ENCODE measurements around the gene NDRG3.
A peak's percentile ranks its signal among the peaks of the same experiment; 100 is the strongest.
"Not testable (repeated sequence)": the region's sequence is repeated elsewhere in the genome, so short reads cannot be mapped to it uniquely, and the experiment has no call there.

Gene NDRG3

DNA sequence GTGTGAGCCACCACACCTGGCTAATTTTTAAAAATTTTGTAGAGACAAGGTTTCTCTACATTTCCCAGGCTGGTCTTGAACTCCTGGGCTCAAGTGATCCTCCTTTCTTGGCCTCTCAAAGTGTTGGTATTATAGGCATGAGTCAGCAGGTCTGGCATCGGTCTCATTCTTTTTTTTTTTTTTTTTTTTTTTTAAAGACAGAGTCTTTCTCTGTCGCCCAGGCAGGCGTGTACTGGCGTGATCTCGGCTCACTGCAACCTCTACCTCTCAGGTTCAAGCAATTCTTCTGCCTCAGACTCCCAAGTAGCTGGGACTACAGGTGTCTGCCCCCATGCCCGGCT, 137.5 kb downstream of the NDRG3 start:
- H3K27ac Mint-ChIP-seq; H3K27me3 Mint-ChIP-seq; H3K4me3 Mint-ChIP-seq; H3K36me3 Mint-ChIP-seq; ATAC-seq (ENCODE audit: low read depth); DNase-seq (ENCODE audit: low spot score in 2 of 2); H3K9me3 Mint-ChIP-seq: not testable (repeated sequence)
- peaks cover 21% of the 10 kb centered on the region for H3K4me1 Mint-ChIP-seq

DNA sequence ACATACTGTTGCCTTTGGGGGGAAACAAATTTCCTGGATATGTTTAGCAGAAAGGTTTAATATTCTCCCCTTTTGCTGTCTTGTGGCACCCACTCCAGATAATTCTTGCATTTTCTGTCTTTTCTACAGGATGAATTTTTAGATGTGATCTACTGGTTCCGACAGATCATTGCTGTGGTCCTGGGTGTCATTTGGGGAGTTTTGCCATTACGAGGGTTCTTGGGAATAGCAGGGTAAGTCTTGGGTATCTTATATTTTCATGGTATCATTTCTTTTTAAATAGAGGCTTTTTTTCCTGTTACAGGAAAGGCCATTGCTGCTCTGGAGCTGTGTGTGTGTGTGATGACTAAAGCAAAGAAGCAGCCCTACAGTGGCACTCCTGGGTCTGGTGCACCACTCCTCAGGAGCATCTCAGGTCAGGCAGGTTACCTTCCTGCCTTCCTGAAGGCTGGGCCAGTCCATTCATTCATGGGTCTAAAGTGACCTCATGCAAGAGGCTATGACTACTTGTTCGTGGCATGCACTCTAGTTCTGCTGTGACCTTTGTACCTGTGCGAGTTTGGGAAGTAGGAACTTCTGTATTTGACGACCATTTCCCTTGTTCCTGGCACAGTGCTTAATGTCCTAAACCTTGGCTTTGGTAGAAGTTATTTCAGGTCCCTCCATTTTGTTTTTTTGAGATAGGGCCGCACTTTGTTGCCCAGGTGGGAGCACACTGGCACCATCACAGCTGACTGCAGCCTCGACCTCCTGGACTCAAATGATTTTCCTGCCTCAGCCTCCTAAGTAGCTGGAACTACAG, 138.1 kb downstream of the NDRG3 start:
- no peak overlapping the region for H3K27ac Mint-ChIP-seq
- H3K36me3 Mint-ChIP-seq: peaks cover 8% of the 10 kb centered on the region
- H3K4me3 Mint-ChIP-seq: no peak overlapping the region
- DNase-seq (ENCODE audit: low spot score in 2 of 2) (no peak), ATAC-seq (ENCODE audit: low read depth) (no peak)
- H3K4me1 Mint-ChIP-seq: peaks cover 21% of the 10 kb centered on the region
- no peaks in the 10 kb centered on the region for H3K27me3 Mint-ChIP-seq
- no peaks in the 10 kb centered on the region for H3K9me3 Mint-ChIP-seq

DNA sequence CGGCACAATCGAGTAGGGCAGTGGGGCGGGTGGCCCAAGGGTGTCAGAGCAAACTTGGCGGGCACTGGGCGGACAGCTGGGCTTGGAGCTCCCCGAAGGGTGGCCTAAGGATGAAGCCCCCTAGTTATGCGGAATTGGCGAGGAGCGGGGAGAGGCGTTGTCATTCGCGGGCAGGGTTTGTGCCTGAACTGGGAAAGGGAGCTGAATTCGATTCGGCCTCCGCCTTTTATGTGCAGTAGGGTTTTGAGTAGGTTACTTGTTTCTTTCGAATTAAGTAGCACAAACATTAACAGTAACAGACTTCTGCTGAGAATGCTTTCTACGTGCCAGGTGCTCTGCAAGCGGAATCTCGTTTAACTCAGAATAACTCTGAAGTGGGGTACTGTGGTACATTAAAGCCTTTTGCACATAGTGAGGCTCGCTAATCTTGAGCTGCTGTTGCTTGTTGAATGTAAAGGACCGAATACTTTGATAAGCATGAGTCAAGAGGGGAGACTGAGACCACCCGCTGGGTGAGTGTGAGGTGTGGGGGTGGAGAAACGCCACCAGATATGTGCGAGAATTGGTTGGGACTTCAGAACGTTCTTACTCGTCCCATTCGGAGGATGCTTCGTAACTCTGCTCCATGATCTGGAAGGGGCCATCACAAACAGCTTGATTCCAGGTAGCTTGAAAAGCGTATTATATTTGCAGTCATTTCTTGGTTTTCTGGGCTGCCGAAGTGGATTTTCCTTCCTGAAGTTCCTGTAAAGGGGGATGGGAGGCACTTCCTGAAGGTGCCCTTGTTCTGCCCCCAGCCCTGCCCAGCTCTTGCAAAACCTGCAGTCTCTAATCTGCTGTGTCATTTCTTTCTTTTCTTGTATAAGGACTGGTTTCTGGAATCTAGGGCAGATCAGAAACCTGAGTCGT, 139.5 kb downstream of the NDRG3 start:
- ATAC-seq (ENCODE audit: low read depth): no peak
- H3K36me3 Mint-ChIP-seq: peaks cover 5% of the 10 kb centered on the region
- DNase-seq (ENCODE audit: low spot score in 2 of 2): no peak

DNA sequence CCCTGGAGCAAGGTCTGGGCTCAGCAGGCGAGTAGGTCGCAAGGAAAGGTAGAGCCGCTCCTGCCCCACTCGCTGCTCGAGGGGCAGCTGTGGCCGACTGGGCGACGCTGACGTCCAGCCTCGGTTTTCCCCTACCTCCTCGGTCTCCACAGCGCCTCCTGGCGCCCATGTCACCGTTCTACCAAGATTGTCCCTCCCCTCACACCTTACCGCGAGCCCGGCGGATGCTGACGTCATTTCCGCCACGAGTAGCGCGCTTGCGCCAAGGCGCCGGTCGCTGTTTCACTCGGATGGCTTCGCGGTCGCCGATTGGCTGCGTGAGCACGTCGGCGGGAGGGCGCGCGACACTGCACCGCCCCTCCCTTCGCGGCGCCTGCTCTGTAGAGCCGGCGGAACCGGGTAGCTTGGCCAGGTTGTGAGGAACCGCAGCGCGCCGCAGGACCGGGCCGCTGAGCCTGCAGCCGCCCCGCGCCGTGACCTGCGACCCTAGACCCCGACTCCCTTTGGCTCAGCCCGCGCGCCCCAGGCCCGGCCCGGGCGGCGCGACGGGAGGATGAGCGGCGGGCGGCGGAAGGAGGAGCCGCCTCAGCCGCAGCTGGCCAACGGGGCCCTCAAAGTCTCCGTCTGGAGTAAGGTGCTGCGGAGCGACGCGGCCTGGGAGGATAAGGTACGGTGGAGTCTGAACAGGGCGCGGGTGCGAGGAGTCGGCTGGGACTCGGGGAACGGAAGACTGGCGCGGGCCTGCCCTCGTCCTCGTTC, 140.3 kb downstream of the NDRG3 start, which contains the start of gene RAB5IF:
Gene RAB5IF, plus strand, starts transcription at position 381 of the 759 bp plus-strand sequence. Its CDS starts 173 bp downstream, at position 554.
- peak; percentile 96 to 99 for DNase-seq (ENCODE audit: low spot score in 2 of 2)
- peaks cover 24% of the 10 kb centered on the region for H3K4me1 Mint-ChIP-seq
- H3K27me3 Mint-ChIP-seq: no peaks in the 10 kb centered on the region
- H3K36me3 Mint-ChIP-seq: peaks cover 5% of the 10 kb centered on the region
- H3K4me3 Mint-ChIP-seq: peak within 1 kb of the TSS; percentile 98
- ATAC-seq (ENCODE audit: low read depth): peak; percentile 83
- H3K27ac Mint-ChIP-seq: peak within 1 kb of the TSS; percentile 99
- H3K9me3 Mint-ChIP-seq: no peaks in the 10 kb centered on the region

More for the DNA sequence above, 139.5 kb downstream of the NDRG3 start:
- peak overlapping the region; percentile 99 for H3K27ac Mint-ChIP-seq
- peaks cover 23% of the 10 kb centered on the region for H3K4me1 Mint-ChIP-seq
- no peaks in the 10 kb centered on the region for H3K9me3 Mint-ChIP-seq
- H3K4me3 Mint-ChIP-seq: peak overlapping the region; percentile 98
- no peaks in the 10 kb centered on the region for H3K27me3 Mint-ChIP-seq

DNA sequence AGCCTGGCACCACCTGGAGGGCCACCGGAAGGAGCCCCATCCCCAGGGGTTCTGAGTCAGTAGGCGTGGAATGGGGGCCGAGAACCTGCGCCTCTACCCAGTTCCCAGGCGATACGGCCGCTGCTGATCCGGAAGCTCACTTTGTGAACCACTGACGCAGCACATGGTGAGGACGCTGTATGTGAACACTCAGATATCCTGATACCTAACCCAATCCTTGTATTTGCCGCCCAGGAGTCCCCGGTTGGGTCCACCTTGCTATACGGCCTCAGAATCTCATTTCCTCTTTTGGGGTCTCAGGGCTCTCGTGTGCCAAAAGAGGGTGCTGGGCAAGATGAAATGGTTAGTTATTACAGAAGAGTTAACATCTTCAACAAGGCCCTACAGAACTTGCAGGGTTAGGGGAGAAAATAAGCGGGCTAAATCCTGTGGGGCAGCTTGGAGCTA, 140.9 kb downstream of the NDRG3 start:
- peak overlapping the region; percentile 98 for H3K4me3 Mint-ChIP-seq
- no peaks in the 10 kb centered on the region for H3K9me3 Mint-ChIP-seq
- peaks cover 5% of the 10 kb centered on the region for H3K36me3 Mint-ChIP-seq
- peaks cover 27% of the 10 kb centered on the region for H3K4me1 Mint-ChIP-seq
- H3K27me3 Mint-ChIP-seq: no peaks in the 10 kb centered on the region
- H3K27ac Mint-ChIP-seq: peak overlapping the region; percentile 99
- ATAC-seq (ENCODE audit: low read depth) (peak; percentile 57), DNase-seq (ENCODE audit: low spot score in 2 of 2) (peak in 1 of 2 donors; percentile 71)

Data from memory B cell (primary cell).